Measurements from ENCODE around the gene CLASP1. TPM values are rescaled to one million over a fixed set of nuclear protein-coding genes. Genes with fewer than 3 reads are reported as not detected.

CLASP1 gene
- total and polyA plus RNA-seq, 2 experiments from 2014 or later = 20.1 to 37.4 TPM

GRCh38 chr2:121591199-121591598 is 58.1 kb downstream of the CLASP1 start:
- Histone ChIP-seq H3K4me1 (ENCODE audit: insufficient read depth) (peaks cover 4% of the 10 kb centered on the region; the same call in 1 of the 2 replicates), H3K9me3 (ENCODE audit: low read depth) (no peaks in the 10 kb centered on the region), H3K27me3 (replicated peaks; ENCODE audit: insufficient read depth) (no peaks in the 10 kb centered on the region), H2AFZ (no peak overlapping the region), H3K9ac (no peak overlapping the region), H3K79me2 (ENCODE audit: insufficient read depth) (peaks cover 97% of the 10 kb centered on the region), H3K4me2 (ENCODE audit: unreplicated experiment) (no peak overlapping the region), H3K36me3 (ENCODE audit: low read depth) (no peaks in the 10 kb centered on the region), H3K4me3 (no peak overlapping the region), H3K9me2 (ENCODE audit: insufficient read depth) (no peaks in the 10 kb centered on the region), H4K20me1 (ENCODE audit: insufficient read depth) (no peaks in the 10 kb centered on the region), H3F3A (ENCODE audit: insufficient read depth) (peaks cover 3% of the 10 kb centered on the region), H3K27ac (no peak overlapping the region)
- 96 to 97% methylated on average over 3 of the region's 3 CpGs for WGBS, 2 experiments (ENCODE audit: low coverage in 1 of 2, low lambda C conversion rate in 2 of 2, missing lambda C conversion rate in 2 of 2)
- no peak for TF ChIP-seq EZH2phosphoT487 (IDR thresholded peaks at IDR 0.05; ENCODE audit: insufficient read depth, low read depth)
- no peak for TF ChIP-seq EZH2 (IDR thresholded peaks at IDR 0.05; ENCODE audit: insufficient read depth, poor library complexity, severe bottlenecking)
- DNase-seq = no peak
- in situ Hi-C loops (cut with MboI) = no loop called here

DNA sequence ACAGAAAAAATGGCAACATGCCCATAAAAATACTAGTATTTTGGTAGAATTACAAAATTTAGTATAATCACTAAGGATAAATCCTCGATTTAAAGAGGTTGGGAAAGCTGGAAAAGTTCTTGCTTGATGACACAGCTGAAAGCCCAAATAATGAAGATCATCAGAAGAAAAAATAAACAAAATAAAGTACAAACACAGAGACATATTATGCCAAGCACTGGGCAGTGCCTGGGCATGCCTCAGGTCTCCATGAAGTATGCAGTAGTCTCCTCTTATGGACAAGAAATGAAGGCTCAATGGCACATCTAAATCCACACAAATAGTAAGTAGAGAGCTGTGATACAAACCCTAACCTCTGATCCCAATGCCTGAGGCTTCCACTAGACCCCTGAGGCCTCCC is 60.9 kb downstream of the CLASP1 start:
- Histone ChIP-seq H3K27me3 (replicated peaks; ENCODE audit: insufficient read depth) (no peaks in the 10 kb centered on the region), H3F3A (ENCODE audit: insufficient read depth) (no peaks in the 10 kb centered on the region), H3K27ac (no peak overlapping the region), H3K4me1 (ENCODE audit: insufficient read depth) (no peaks in the 10 kb centered on the region), H3K4me3 (no peak overlapping the region), H3K9me3 (ENCODE audit: low read depth) (no peaks in the 10 kb centered on the region), H3K79me2 (ENCODE audit: insufficient read depth) (peaks cover 98% of the 10 kb centered on the region), H3K9ac (no peak overlapping the region), H3K36me3 (ENCODE audit: low read depth) (no peaks in the 10 kb centered on the region), H3K4me2 (ENCODE audit: unreplicated experiment) (no peak overlapping the region), H3K9me2 (ENCODE audit: insufficient read depth) (no peaks in the 10 kb centered on the region), H2AFZ (no peak overlapping the region), H4K20me1 (ENCODE audit: insufficient read depth) (no peaks in the 10 kb centered on the region)
- DNase-seq = no peak
- in situ Hi-C loops (cut with MboI) = no loop called here
- TF ChIP-seq EZH2phosphoT487 (IDR thresholded peaks at IDR 0.05; ENCODE audit: insufficient read depth, low read depth) (no peak), EZH2 (IDR thresholded peaks at IDR 0.05; ENCODE audit: insufficient read depth, poor library complexity, severe bottlenecking) (no peak)
- 39 to 50% methylated on average over 1 of the region's 1 CpG for WGBS, 2 experiments (ENCODE audit: low coverage in 1 of 2, low lambda C conversion rate in 2 of 2, missing lambda C conversion rate in 2 of 2)

DNA sequence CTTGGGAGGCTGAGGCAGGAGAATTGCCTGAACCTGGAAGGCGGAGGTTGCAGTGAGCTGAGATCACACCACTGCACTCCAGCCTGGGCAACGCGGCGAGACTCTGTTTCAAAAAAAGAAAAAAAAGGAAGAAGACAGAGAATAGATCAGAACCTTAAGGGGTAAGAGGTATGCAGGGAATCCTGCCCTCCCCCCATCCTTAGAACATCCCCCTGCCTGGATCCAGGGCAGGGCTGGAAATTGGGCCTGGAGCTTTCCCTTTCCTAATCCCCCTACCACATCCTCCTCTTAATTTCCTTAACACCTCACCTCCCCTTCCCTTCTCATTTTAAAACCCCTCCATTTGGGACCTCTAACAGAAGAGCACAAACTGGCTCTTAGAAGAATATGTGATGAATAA is 62.1 kb downstream of the CLASP1 start:
- Histone ChIP-seq H3K9me2 (ENCODE audit: insufficient read depth) (no peaks in the 10 kb centered on the region), H4K20me1 (ENCODE audit: insufficient read depth) (no peaks in the 10 kb centered on the region), H2AFZ (no peak overlapping the region), H3K4me3 (no peak overlapping the region), H3K4me2 (ENCODE audit: unreplicated experiment) (no peak overlapping the region), H3K4me1 (ENCODE audit: insufficient read depth) (no peaks in the 10 kb centered on the region), H3K9ac (no peak overlapping the region), H3K27me3 (replicated peaks; ENCODE audit: insufficient read depth) (no peaks in the 10 kb centered on the region), H3K27ac (no peak overlapping the region), H3F3A (ENCODE audit: insufficient read depth) (no peaks in the 10 kb centered on the region), H3K36me3 (ENCODE audit: low read depth) (no peaks in the 10 kb centered on the region), H3K9me3 (ENCODE audit: low read depth) (no peaks in the 10 kb centered on the region), H3K79me2 (ENCODE audit: insufficient read depth) (peaks cover 98% of the 10 kb centered on the region)
- WGBS, 2 experiments (ENCODE audit: low coverage in 1 of 2, low lambda C conversion rate in 2 of 2, missing lambda C conversion rate in 2 of 2) = 97 to 100% methylated on average over 4 of the region's 4 CpGs
- TF ChIP-seq EZH2phosphoT487 (IDR thresholded peaks at IDR 0.05; ENCODE audit: insufficient read depth, low read depth) = no peak
- TF ChIP-seq EZH2 (IDR thresholded peaks at IDR 0.05; ENCODE audit: insufficient read depth, poor library complexity, severe bottlenecking) = no peak
- DNase-seq = no peak
- in situ Hi-C loops (cut with MboI) = no loop called here

DNA sequence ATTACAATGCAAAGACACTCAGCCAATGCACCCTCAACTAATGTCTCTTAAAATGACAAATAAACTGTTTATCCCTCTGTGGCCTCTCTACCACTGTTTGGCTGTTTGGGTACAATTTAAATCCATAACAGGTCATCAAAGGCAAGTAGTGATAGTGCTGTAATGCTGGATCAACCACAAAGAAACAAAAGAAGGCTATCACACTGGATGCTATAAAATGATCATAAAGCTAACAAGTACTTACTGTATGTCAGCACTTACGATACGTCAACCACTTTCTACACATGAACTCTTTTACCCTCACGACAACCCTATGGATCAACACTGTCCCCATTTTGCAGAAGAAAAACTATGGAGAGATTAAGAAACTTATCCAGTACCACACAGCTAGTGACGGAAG is 64.5 kb downstream of the CLASP1 start:
- H4K20me1 ChIP-seq (ENCODE audit: insufficient read depth) = peaks cover under 1% of the 10 kb centered on the region; the same call in 1 of the 2 replicates
- peaks cover 10% of the 10 kb centered on the region for H3K4me1 ChIP-seq (ENCODE audit: insufficient read depth)
- no peak overlapping the region for H3K4me2 ChIP-seq (ENCODE audit: unreplicated experiment)
- H3K9me2 ChIP-seq (ENCODE audit: insufficient read depth) = no peaks in the 10 kb centered on the region
- WGBS, 2 experiments (ENCODE audit: low coverage in 1 of 2, low lambda C conversion rate in 2 of 2, missing lambda C conversion rate in 2 of 2) = 95 to 98% methylated on average over 4 of the region's 4 CpGs
- no peak overlapping the region for H3K9ac ChIP-seq
- H2AFZ ChIP-seq = no peak overlapping the region
- H3K4me3 ChIP-seq = no peak overlapping the region
- in situ Hi-C loops (cut with MboI) = no loop called here
- peaks cover 92% of the 10 kb centered on the region for H3K79me2 ChIP-seq (ENCODE audit: insufficient read depth)
- H3K9me3 ChIP-seq (ENCODE audit: low read depth) = no peaks in the 10 kb centered on the region
- H3K36me3 ChIP-seq (ENCODE audit: low read depth) = no peaks in the 10 kb centered on the region
- no peaks in the 10 kb centered on the region for H3K27me3 ChIP-seq (replicated peaks; ENCODE audit: insufficient read depth)
- H3K27ac ChIP-seq = no peak overlapping the region
- H3F3A ChIP-seq (ENCODE audit: insufficient read depth) = no peaks in the 10 kb centered on the region
- DNase-seq = no peak
- TF ChIP-seq EZH2 (IDR thresholded peaks at IDR 0.05; ENCODE audit: insufficient read depth, poor library complexity, severe bottlenecking) (no peak), EZH2phosphoT487 (IDR thresholded peaks at IDR 0.05; ENCODE audit: insufficient read depth, low read depth) (no peak)

DNA sequence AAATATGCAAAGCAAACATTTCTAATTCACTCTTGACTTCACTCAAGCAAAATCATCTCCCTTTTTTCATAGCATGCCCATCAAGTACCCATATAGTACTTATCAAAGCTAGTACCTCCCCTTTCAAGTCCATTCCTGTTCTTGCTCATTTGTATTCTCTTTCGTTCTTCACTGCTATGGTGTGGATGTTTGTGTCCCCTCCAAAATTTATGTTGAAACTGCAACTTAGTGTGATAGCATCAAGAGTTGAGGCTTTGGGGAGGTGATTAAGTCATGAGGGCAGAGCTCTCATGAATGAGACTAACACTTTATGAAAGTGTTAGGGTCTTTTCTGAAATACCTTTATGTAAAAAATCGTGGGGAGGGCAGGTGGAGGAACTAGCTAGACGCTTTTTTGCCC is 65.7 kb downstream of the CLASP1 start:
- H3K4me2 ChIP-seq (ENCODE audit: unreplicated experiment) = no peak overlapping the region
- no peak overlapping the region for H3K27ac ChIP-seq
- H4K20me1 ChIP-seq (ENCODE audit: insufficient read depth) = peaks cover 6% of the 10 kb centered on the region; the same call in 1 of the 2 replicates
- peaks cover 17% of the 10 kb centered on the region for H3K4me1 ChIP-seq (ENCODE audit: insufficient read depth)
- no peak for TF ChIP-seq EZH2 (IDR thresholded peaks at IDR 0.05; ENCODE audit: insufficient read depth, poor library complexity, severe bottlenecking)
- no peak for TF ChIP-seq EZH2phosphoT487 (IDR thresholded peaks at IDR 0.05; ENCODE audit: insufficient read depth, low read depth)
- 93 to 94% methylated on average over 3 of the region's 3 CpGs for WGBS, 2 experiments (ENCODE audit: low coverage in 1 of 2, low lambda C conversion rate in 2 of 2, missing lambda C conversion rate in 2 of 2)
- no peaks in the 10 kb centered on the region for H3F3A ChIP-seq (ENCODE audit: insufficient read depth)
- no peak for DNase-seq
- H2AFZ ChIP-seq = no peak overlapping the region
- no peak overlapping the region for H3K9ac ChIP-seq
- no peaks in the 10 kb centered on the region for H3K27me3 ChIP-seq (replicated peaks; ENCODE audit: insufficient read depth)
- H3K9me3 ChIP-seq (ENCODE audit: low read depth) = no peaks in the 10 kb centered on the region
- peaks cover 92% of the 10 kb centered on the region for H3K79me2 ChIP-seq (ENCODE audit: insufficient read depth)
- H3K4me3 ChIP-seq = no peak overlapping the region
- in situ Hi-C loops (cut with MboI) = no loop called here
- no peaks in the 10 kb centered on the region for H3K9me2 ChIP-seq (ENCODE audit: insufficient read depth)
- no peaks in the 10 kb centered on the region for H3K36me3 ChIP-seq (ENCODE audit: low read depth)

All from GM23248 (cell line).